GM12878 (cell line): ENCODE results near the gene LAMP1. TPM values are rescaled to one million over a fixed set of nuclear protein-coding genes. Genes with fewer than 3 reads are reported as not detected.

Source experiments
- CEBPB ChIP-seq, 2 experiments: fragments of 150-350 bp in 1 of 2; IDR thresholded peaks; 2 replicates each; pipeline ENCODE4 v1.6.1; 2012 to 2014; ENCODE audit warnings: low read depth in 2 of 2, low read length in 2 of 2, borderline replicate concordance in 1 of 2, inconsistent platforms in 1 of 2
- CHD2 ChIP-seq: IDR thresholded peaks from 2 replicates; pipeline ENCODE4 v1.6.1; 2011; ENCODE audit warnings: low read depth, low read length, improper control_type of control experiment, borderline replicate concordance
- CREM ChIP-seq: IDR thresholded peaks from 2 replicates; pipeline ENCODE4 v1.6.1; 2014; ENCODE audit warnings: antibody characterized with exemption, low read depth
- DPF2 ChIP-seq: fragments of 450-650 bp; IDR thresholded peaks from 2 replicates; pipeline ENCODE4 v1.6.1; 2017; ENCODE audit warnings: mild to moderate bottlenecking
- E2F4 ChIP-seq: IDR thresholded peaks from 2 replicates; pipeline ENCODE4 v1.6.1; 2012; ENCODE audit warnings: low read depth, low read length, improper control_type of control experiment
- FOXK2 ChIP-seq: fragments of 450-650 bp; IDR thresholded peaks from 2 replicates; pipeline ENCODE4 v1.6.1; 2017; ENCODE audit warnings: mild to moderate bottlenecking, moderate library complexity
- HDAC2 ChIP-seq: fragments of 200-600 bp; sonication (generic); IDR thresholded peaks from 2 replicates; pipeline ENCODE4 v1.6.1; 2017
- HSF1 ChIP-seq: fragments of 150-350 bp; IDR thresholded peaks from 2 replicates; pipeline ENCODE4 v1.6.1; 2014; ENCODE audit warnings: mild to moderate bottlenecking, low read depth, low read length
- IRF3 ChIP-seq: fragments of 450-650 bp; IDR thresholded peaks from 2 replicates; pipeline ENCODE4 v1.6.1; 2014; ENCODE audit warnings: mild to moderate bottlenecking
- MTA2 ChIP-seq: fragments of 450-650 bp; IDR thresholded peaks from 2 replicates; pipeline ENCODE4 v1.6.1; 2016; ENCODE audit warnings: low read depth, mild to moderate bottlenecking, moderate library complexity
- NFIC ChIP-seq: IDR thresholded peaks from 2 replicates; pipeline ENCODE4 v1.6.1; 2012; ENCODE audit warnings: low read depth, mild to moderate bottlenecking, inconsistent platforms, low read length, moderate library complexity
- PML ChIP-seq: IDR thresholded peaks from 2 replicates; pipeline ENCODE4 v1.6.1; 2012; ENCODE audit warnings: low read length, inconsistent platforms
- RELB ChIP-seq: fragments of 450-650 bp; IDR thresholded peaks from 2 replicates; pipeline ENCODE4 v1.6.1; 2017; ENCODE audit warnings: low read depth, mild to moderate bottlenecking, moderate library complexity
- REST ChIP-seq: IDR thresholded peaks from 2 replicates; pipeline ENCODE4 v1.6.1; 2012; ENCODE audit warnings: mild to moderate bottlenecking, low read depth, low read length
- SMAD1 ChIP-seq: fragments of 450-650 bp; IDR thresholded peaks from 2 replicates; pipeline ENCODE4 v1.6.1; 2018; ENCODE audit warnings: mild to moderate bottlenecking, low read depth; ENCODE audit not compliant: partially characterized antibody
- YY1 ChIP-seq: IDR thresholded peaks from 2 replicates; pipeline ENCODE4 v1.6.1; 2011; ENCODE audit warnings: low read depth, mild to moderate bottlenecking, low read length
- ZNF592 ChIP-seq: fragments of 450-650 bp; IDR thresholded peaks from 2 replicates; pipeline ENCODE4 v1.6.1; 2017; ENCODE audit warnings: mild to moderate bottlenecking, moderate library complexity
- polyA plus RNA-seq, 11 experiments: library from polyadenylated mRNA; depleted of rRNA in 4 of 11; unstranded in 6 of 11; stranded (reverse) in 5 of 11; fragments of >200 nt; fragmentation: Nextera tagmentation in 4 of 11; fragmentation: Illumina TruSeq in 1 of 11; extraction: Ambion mirVana in 4 of 11; extraction: Trizol in 1 of 11; gene quantifications; 1 replicate in 1 of 11; 2 replicates in 10 of 11; pipeline versions ENCODE4 v1.2.1 to v1.2.3, GENCODE V29; 2011 to 2016; ENCODE audit warnings: inconsistent platforms in 2 of 11, missing spikeins in 2 of 11, low read depth in 1 of 11
- total RNA-seq, 4 experiments: library from RNA; depleted of rRNA in 3 of 4; stranded (reverse); fragments of >200 nt in 3 of 4; fragmentation: Illumina TruSeq in 1 of 4; extraction: Trizol in 1 of 4; gene quantifications; 2 replicates each; pipeline versions ENCODE4 v1.2.1 to v1.2.3, GENCODE V29; 2013 to 2021

The LAMP1 gene
- total and polyA plus RNA-seq, 10 of the 15 experiments (the other 5 are each of a cell fraction or from before 2014, with no cell fraction given), result 2.5 to 83.0 (median 32.7) TPM

GRCh38 chr13:113296823-113297369 is at the start of gene LAMP1 (continued):
- peak; percentile 81 for TF ChIP-seq ZNF592
- peak; percentile 100 for TF ChIP-seq NFIC
- TF ChIP-seq CREM, result peak; percentile 96
- peak; percentile 73 for TF ChIP-seq FOXK2
- peak; percentile 87 for TF ChIP-seq YY1
- peak; percentile 88 for TF ChIP-seq IRF3
- TF ChIP-seq REST, result no peak; the same call in 1 of the 2 replicates
- no peak for TF ChIP-seq E2F4
- TF ChIP-seq PML, result 0 out of 2 replicates have a peak, but pooled peaks have one; percentile 33
- TF ChIP-seq SMAD1, result no peak
- peak; percentile 26; the same call in 1 of the 2 replicates for TF ChIP-seq MTA2
- peak; percentile 96 for TF ChIP-seq DPF2
- TF ChIP-seq RELB, result peak; percentile 100
- no peak for TF ChIP-seq CEBPB (IDR thresholded peaks at IDR 0.05; ENCODE audit: borderline replicate concordance in 1 of 2, low read depth in 2 of 2, low read length in 2 of 2)
- 0 out of 2 replicates have a peak, but pooled peaks have one; percentile 59 for TF ChIP-seq HSF1
- peak; percentile 100 for TF ChIP-seq CHD2
- peak; percentile 87; the same call in 1 of the 2 replicates for TF ChIP-seq HDAC2
